HG02571 (cell line): ENCODE results near the gene DBNDD2.
A peak's percentile ranks its signal among the peaks of the same experiment; 100 is the strongest.

Experiments used
- ATAC-seq: cut with Tn5 transposase; IDR thresholded peaks from one replicate; pipeline ENCODE4 v1.9.1; 2021; ENCODE audit warnings: mild to moderate bottlenecking, moderate library complexity; ENCODE audit not compliant: unreplicated experiment

The DBNDD2 gene

GRCh38 chr20:45445805-45446562 is 37.9 kb downstream of the DBNDD2 start:
- ATAC-seq: peak; percentile 62

DNA sequence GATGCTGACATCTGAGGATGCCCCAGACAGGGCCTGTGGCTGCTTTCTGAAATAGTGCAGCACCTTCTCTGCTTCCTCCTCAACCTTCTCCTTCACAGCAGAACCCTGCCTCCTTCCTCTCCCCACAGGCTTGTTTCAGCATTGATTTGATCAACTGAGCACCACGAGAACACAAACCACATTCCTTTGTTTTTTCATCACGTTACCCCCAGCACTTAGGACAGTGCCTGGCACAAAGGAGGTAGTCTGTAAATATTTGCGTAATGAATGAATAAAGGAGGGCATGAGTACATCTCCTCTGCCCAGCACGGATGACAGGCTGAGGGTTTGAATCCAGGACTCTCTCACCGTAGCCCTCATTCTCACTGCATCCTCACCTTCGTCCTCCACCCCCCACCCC is 40.2 kb downstream of the DBNDD2 start:
- ATAC-seq: no peak

- ATAC-seq: no peak
Measured at GRCh38 chr20:45449528-45449927, 41.4 kb downstream of the DBNDD2 start.

- no peak for ATAC-seq
Measured at GRCh38 chr20:45450097-45450818, 42.2 kb downstream of the DBNDD2 start.

GRCh38 chr20:45452238-45452637 is 44.1 kb downstream of the DBNDD2 start:
- no peak for ATAC-seq

- no peak for ATAC-seq
Measured at GRCh38 chr20:45452772-45453691, 44.9 kb downstream of the DBNDD2 start.

- no peak for ATAC-seq
Measured at GRCh38 chr20:45456632-45457031, 48.5 kb downstream of the DBNDD2 start.

DNA sequence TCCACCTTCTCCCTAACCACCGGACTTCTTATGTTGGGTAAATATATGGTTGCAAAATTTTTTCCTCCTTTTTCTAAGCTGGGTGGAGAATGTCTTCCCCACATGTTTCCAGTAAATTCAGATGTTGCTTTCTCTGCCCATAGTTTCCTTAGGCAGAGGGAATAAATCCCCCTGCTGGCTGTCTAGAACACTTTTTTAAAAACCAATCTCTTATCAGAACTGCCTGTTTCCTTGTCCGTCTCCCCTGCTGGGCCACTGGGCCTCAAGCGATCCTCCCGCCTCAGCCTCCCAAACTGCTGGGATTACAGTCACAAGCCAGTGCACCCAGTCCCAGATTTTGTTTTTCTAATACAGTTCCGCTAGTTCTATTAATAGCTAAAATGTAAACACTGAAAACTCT is 51.5 kb downstream of the DBNDD2 start:
- no peak for ATAC-seq
